HUDEP-2 (cell line): Measurements from ENCODE around the gene ZNRF4.
"Not testable (repeated sequence)": the region's sequence is repeated elsewhere in the genome, so short reads cannot be mapped to it uniquely, and the experiment has no call there.

Source experiments
- DNase-seq, 76 experiments: peaks; one replicate each; lab custom pipeline; 2025; ENCODE audit not compliant: unreplicated experiment in 76 of 76; lab: John Stamatoyannopoulos, UW

ZNRF4 gene

GRCh38 chr19:5455367-5456129 lies at the start of gene ZNRF4:
Gene ZNRF4, plus strand, starts transcription at chr19:5455417. Its CDS starts 75 bp downstream, at chr19:5455492.
- no peak for DNase-seq

GRCh38 chr19:5406198-5406597 lies 49.0 kb upstream of the ZNRF4 start:
- DNase-seq = not testable (repeated sequence)

GRCh38 chr19:5406816-5407215 lies 48.4 kb upstream of the ZNRF4 start:
- no peak for DNase-seq

GRCh38 chr19:5407356-5407755 lies 47.9 kb upstream of the ZNRF4 start:
- DNase-seq = peak in 11 of 76 experiments; percentile 4 to 25 (median 12)

- DNase-seq = no peak
Measured at GRCh38 chr19:5417495-5418436, 37.5 kb upstream of the ZNRF4 start.

GRCh38 chr19:5418677-5419076 lies 36.5 kb upstream of the ZNRF4 start:
- no peak for DNase-seq

GRCh38 chr19:5420953-5421352 lies 34.3 kb upstream of the ZNRF4 start:
- no peak for DNase-seq

GRCh38 chr19:5423567-5424125 lies 31.6 kb upstream of the ZNRF4 start:
- no peak for DNase-seq

- DNase-seq = no peak
Measured at GRCh38 chr19:5424192-5424973, 30.8 kb upstream of the ZNRF4 start.

GRCh38 chr19:5425260-5425659 lies 30.0 kb upstream of the ZNRF4 start:
- DNase-seq = no peak

GRCh38 chr19:5430237-5430636 lies 25.0 kb upstream of the ZNRF4 start:
- DNase-seq = peak in 45 of 76 experiments; percentile 5 to 76 (median 45)

GRCh38 chr19:5432687-5433086 lies 22.5 kb upstream of the ZNRF4 start:
- no peak for DNase-seq

GRCh38 chr19:5434351-5434917 lies 20.8 kb upstream of the ZNRF4 start:
- peak in 67 of 76 experiments; percentile 11 to 93 (median 65) for DNase-seq

- DNase-seq = peak in 57 of 76 experiments; percentile 6 to 84 (median 45)
Measured at GRCh38 chr19:5434970-5435641, 20.1 kb upstream of the ZNRF4 start.

- no peak for DNase-seq
Measured at GRCh38 chr19:5435642-5436017, 19.6 kb upstream of the ZNRF4 start.

- DNase-seq = peak in 31 of 76 experiments; percentile 2 to 52 (median 30)
Measured at GRCh38 chr19:5436106-5436947, 18.9 kb upstream of the ZNRF4 start.

GRCh38 chr19:5436948-5437306 lies 18.3 kb upstream of the ZNRF4 start:
- no peak for DNase-seq

GRCh38 chr19:5438756-5439155 lies 16.5 kb upstream of the ZNRF4 start:
- DNase-seq = not testable (repeated sequence)

GRCh38 chr19:5439452-5439851 lies 15.8 kb upstream of the ZNRF4 start:
- no peak for DNase-seq
